H1 (cell line): ENCODE results near the gene SPTAN1. TPM values are rescaled to one million over a fixed set of nuclear protein-coding genes. Genes with fewer than 3 reads are reported as not detected.

Source experiments
- BCL11A ChIP-seq, 2 experiments: IDR thresholded peaks; one replicate each; pipeline ENCODE4 v1.6.1; 2011; ENCODE audit warnings: low read depth in 2 of 2, low read length in 2 of 2, mild to moderate bottlenecking in 2 of 2
- HDAC2 ChIP-seq, 2 experiments: fragments of 300-600 bp in 1 of 2; sonication (generic) in 1 of 2; IDR thresholded peaks; 2 replicates each; pipeline ENCODE4 v1.6.1; 2011 to 2012; ENCODE audit warnings: low read depth in 2 of 2, low read length in 2 of 2, mild to moderate bottlenecking in 2 of 2, moderate library complexity in 2 of 2, borderline replicate concordance in 1 of 2, inconsistent platforms in 1 of 2
- MAFK ChIP-seq: IDR thresholded peaks from 2 replicates; pipeline ENCODE4 v1.6.1; 2012; ENCODE audit warnings: low read depth, mild to moderate bottlenecking, improper control_type of control experiment, low read length
- NANOG ChIP-seq: IDR thresholded peaks from 2 replicates; pipeline ENCODE4 v1.6.1; 2011; ENCODE audit warnings: low read length, low read depth, mild to moderate bottlenecking, inconsistent platforms; ENCODE audit not compliant: insufficient read depth, poor library complexity, severe bottlenecking
- POLR2A ChIP-seq, 2 experiments: IDR thresholded peaks; 1 replicate in 1 of 2; 2 replicates in 1 of 2; pipeline ENCODE4 v1.6.1; 2011; ENCODE audit warnings: low read depth in 2 of 2, low read length in 2 of 2, mild to moderate bottlenecking in 2 of 2; ENCODE audit errors: control extremely low read depth in 1 of 2
- POLR2AphosphoS5 ChIP-seq: IDR thresholded peaks from 2 replicates; pipeline ENCODE4 v1.6.1; 2011; ENCODE audit warnings: low read depth, low read length
- RAD21 ChIP-seq, 2 experiments: IDR thresholded peaks in 1 of 2; conservative IDR thresholded peaks in 1 of 2; 2 replicates each; pipeline ENCODE4 v1.6.1; 2011; ENCODE audit warnings: low read depth in 2 of 2, low read length in 2 of 2, improper control_type of control experiment in 1 of 2, inconsistent platforms in 1 of 2, mild to moderate bottlenecking in 1 of 2, moderate library complexity in 1 of 2
- SIN3A ChIP-seq, 2 experiments: IDR thresholded peaks in 1 of 2; conservative IDR thresholded peaks in 1 of 2; 2 replicates each; pipeline ENCODE4 v1.6.1; 2011 to 2012; ENCODE audit warnings: low read length in 2 of 2, improper control_type of control experiment in 1 of 2, low read depth in 1 of 2, mild to moderate bottlenecking in 1 of 2
- TCF12 ChIP-seq: IDR thresholded peaks from 2 replicates; pipeline ENCODE4 v1.6.1; 2011; ENCODE audit warnings: low read depth, mild to moderate bottlenecking, low read length
- YY1 ChIP-seq: IDR thresholded peaks from 2 replicates; pipeline ENCODE4 v1.6.1; 2011; ENCODE audit warnings: low read depth, mild to moderate bottlenecking, low read length
- ZNF274 ChIP-seq: IDR thresholded peaks from 2 replicates; pipeline ENCODE4 v1.7.0; 2012; ENCODE audit warnings: low read length, borderline replicate concordance; ENCODE audit errors: extremely low read depth
- polyA plus RNA-seq, 7 experiments: library from polyadenylated mRNA; depleted of rRNA in 3 of 7; stranded (reverse) in 5 of 7; unstranded in 2 of 7; fragments of >200 nt in 5 of 7; fragments of 200-250 nt in 2 of 7; gene quantifications; 1 replicate in 5 of 7; 2 replicates in 1 of 7; 4 replicates in 1 of 7; pipeline versions ENCODE4 v1.2.1 to v1.2.3, GENCODE V29; 2011 to 2013; ENCODE audit warnings: missing spikeins in 2 of 7, mixed read lengths in 2 of 7
- total RNA-seq: library from RNA; stranded (reverse); fragmentation: NEBNext Ultra II Directional; extraction: Animal tissue kit (Norgen Biotek cat#: 25700); gene quantifications from 2 replicates; pipeline ENCODE4 v1.2.1, GENCODE V29; 2021
- TF ChIP-seq, protein P1 (sequence below): IDR thresholded peaks from 2 replicates; pipeline ENCODE4 v1.6.1; 2011; ENCODE audit warnings: low read depth, mild to moderate bottlenecking, low read length; ENCODE audit not compliant: insufficient read depth

The SPTAN1 gene
- total and polyA plus RNA-seq, 2 of the 8 experiments (the other 6 are each of a cell fraction or from before 2014, with no cell fraction given), result 182 to 216 TPM

DNA sequence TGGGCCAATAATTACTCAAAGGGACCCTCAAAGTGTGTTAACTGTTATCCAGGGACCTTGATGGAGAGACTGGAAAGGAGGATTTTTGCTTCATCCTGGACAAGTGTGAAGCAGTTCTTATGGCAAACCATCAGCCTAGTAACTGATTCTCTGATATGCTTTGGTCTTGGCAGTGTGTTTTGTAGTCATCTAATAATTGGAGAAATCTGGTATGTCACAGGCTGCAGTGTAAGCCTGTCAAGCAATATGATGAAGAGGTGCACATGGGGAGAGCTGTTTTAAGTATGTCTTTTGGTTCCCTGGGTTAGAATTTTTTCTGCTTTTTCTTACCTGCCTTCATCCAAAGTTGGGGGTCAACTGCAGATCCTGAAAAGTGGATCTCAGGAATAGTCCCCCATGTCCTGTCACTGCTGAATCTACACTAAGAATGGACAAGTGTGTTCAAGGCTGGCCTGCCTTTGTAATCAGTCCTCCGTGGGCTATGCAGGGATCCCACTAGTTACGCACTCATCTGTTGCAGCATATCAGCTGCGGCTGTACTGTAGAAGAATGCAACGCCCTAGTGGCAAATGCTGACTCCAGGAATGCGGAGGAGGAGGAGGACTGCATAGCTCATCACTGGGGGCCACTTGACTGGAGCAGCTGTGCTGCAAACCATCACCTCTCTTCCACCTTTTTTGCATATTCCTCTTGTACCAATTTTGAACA lies 1.9 kb downstream of the SPTAN1 start (continued):
- no peak for TF ChIP-seq HDAC2 (IDR thresholded peaks at IDR 0.05; ENCODE audit: borderline replicate concordance in 1 of 2, low read depth in 2 of 2, low read length in 2 of 2)
- 0 out of 2 replicates have a peak, but pooled peaks have one; percentile 65 for TF ChIP-seq TCF12
- peak in 1 of 2 experiments; percentile 62; a peak in 2 of 3 replicates for TF ChIP-seq POLR2A (IDR thresholded peaks at IDR 0.05; ENCODE audit: control extremely low read depth in 1 of 2, low read depth in 2 of 2, low read length in 2 of 2)
- TF ChIP-seq, protein P1, sequence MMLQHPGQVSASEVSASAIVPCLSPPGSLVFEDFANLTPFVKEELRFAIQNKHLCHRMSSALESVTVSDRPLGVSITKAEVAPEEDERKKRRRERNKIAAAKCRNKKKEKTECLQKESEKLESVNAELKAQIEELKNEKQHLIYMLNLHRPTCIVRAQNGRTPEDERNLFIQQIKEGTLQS, result no peak
- peak; percentile 25; the same call in 1 of the 2 replicates for TF ChIP-seq MAFK
- TF ChIP-seq ZNF274, result no peak
- peak; percentile 49 to 72; a peak in 1 of 4 replicates for TF ChIP-seq SIN3A (conservative IDR thresholded peaks at IDR 0.05 in 1 of 2, IDR thresholded peaks at IDR 0.05 in 1 of 2; ENCODE audit: low read depth in 1 of 2, low read length in 2 of 2)
- TF ChIP-seq NANOG, result no peak
- TF ChIP-seq YY1, result 0 out of 2 replicates have a peak, but pooled peaks have one; percentile 48
- TF ChIP-seq BCL11A (IDR thresholded peaks at IDR 0.05; ENCODE audit: low read depth in 2 of 2, low read length in 2 of 2), result no peak
- TF ChIP-seq POLR2AphosphoS5, result peak; percentile 75
- TF ChIP-seq RAD21 (IDR thresholded peaks at IDR 0.05 in 1 of 2, conservative IDR thresholded peaks at IDR 0.05 in 1 of 2; ENCODE audit: low read depth in 2 of 2, low read length in 2 of 2), result no peak
